Stimulated activated CD4-positive, alpha-beta T cell treated with anti-CD3 and anti-CD28 coated beads, Interleukin-4, amount 100 ng/mL, for 24 hours (primary cell): Measurements from ENCODE around the gene FOXP1.
"Not testable (repeated sequence)": the region's sequence is repeated elsewhere in the genome, so short reads cannot be mapped to it uniquely, and the experiment has no call there.

Source experiments
- DNase-seq: peaks from one replicate; pipeline ENCODE4 v3.0.0-alpha.2; 2020

Gene FOXP1

GRCh38 chr3:70981231-70981880, 602.2 kb downstream of the FOXP1 start:
- DNase-seq, result no peak

- DNase-seq, result no peak
These were observed 602.8 kb downstream of the FOXP1 start for GRCh38 chr3:70980646-70981170.

GRCh38 chr3:70979983-70980645, 603.4 kb downstream of the FOXP1 start:
- no peak for DNase-seq

- no peak for DNase-seq
These were observed 605.8 kb downstream of the FOXP1 start for GRCh38 chr3:70977712-70978111.

- DNase-seq, result not testable (repeated sequence)
These were observed 607.5 kb downstream of the FOXP1 start for GRCh38 chr3:70975981-70976380.

- DNase-seq, result no peak
These were observed 608.8 kb downstream of the FOXP1 start for GRCh38 chr3:70974747-70975146.

- no peak for DNase-seq
These were observed 610.0 kb downstream of the FOXP1 start for GRCh38 chr3:70973558-70973957.

- no peak for DNase-seq
These were observed 610.7 kb downstream of the FOXP1 start for GRCh38 chr3:70972855-70973254.

GRCh38 chr3:70970952-70971351, 612.6 kb downstream of the FOXP1 start:
- no peak for DNase-seq

- DNase-seq, result no peak
These were observed 613.4 kb downstream of the FOXP1 start for GRCh38 chr3:70970171-70970570.

- no peak for DNase-seq
These were observed 619.9 kb downstream of the FOXP1 start for GRCh38 chr3:70963431-70964275.

- no peak for DNase-seq
These were observed 623.8 kb downstream of the FOXP1 start for GRCh38 chr3:70959506-70960291.

- no peak for DNase-seq
These were observed 631.3 kb downstream of the FOXP1 start for GRCh38 chr3:70952033-70952747.

GRCh38 chr3:70951316-70951715, 632.2 kb downstream of the FOXP1 start:
- no peak for DNase-seq

- no peak for DNase-seq
These were observed 635.9 kb downstream of the FOXP1 start for GRCh38 chr3:70947579-70947978.

GRCh38 chr3:70943886-70944285, 639.6 kb downstream of the FOXP1 start:
- DNase-seq, result no peak

GRCh38 chr3:70933105-70933810, 650.3 kb downstream of the FOXP1 start:
- no peak for DNase-seq

GRCh38 chr3:70930066-70930465, 653.5 kb downstream of the FOXP1 start:
- DNase-seq, result no peak

GRCh38 chr3:70927239-70927638, 656.3 kb downstream of the FOXP1 start:
- DNase-seq, result no peak

GRCh38 chr3:70926835-70927234, 656.7 kb downstream of the FOXP1 start:
- DNase-seq, result no peak

- no peak for DNase-seq
These were observed 663.9 kb downstream of the FOXP1 start for GRCh38 chr3:70919661-70920060.
